Endodermal cell (in vitro differentiated cells): ENCODE results near the gene CCSER1. TPM values are rescaled to one million over a fixed set of nuclear protein-coding genes. Genes with fewer than 3 reads are reported as not detected.

Experiments used
- DNase-seq: peaks from one replicate; pipeline ENCODE4 v3.0.0-alpha.2; 2017
- H3K27ac ChIP-seq: 2 replicates; pipeline ENCODE4 v1.5.1; 2013; ENCODE audit warnings: mild to moderate bottlenecking, low read depth, low read length, moderate library complexity
- H3K27me3 ChIP-seq: 2 replicates; pipeline ENCODE4 v1.6.1; 2013; ENCODE audit warnings: mild to moderate bottlenecking, low read length, moderate library complexity; ENCODE audit not compliant: insufficient read depth, control insufficient read depth, poor library complexity, severe bottlenecking
- H3K36me3 ChIP-seq: 2 replicates; pipeline ENCODE4 v1.7.0; 2013; ENCODE audit warnings: mild to moderate bottlenecking, low read length, moderate library complexity; ENCODE audit not compliant: control insufficient read depth, insufficient read depth
- H3K4me1 ChIP-seq: one replicate; pipeline ENCODE4 v1.7.0; 2013; ENCODE audit warnings: low read length; ENCODE audit not compliant: control insufficient read depth, insufficient read depth
- H3K4me3 ChIP-seq: 2 replicates; pipeline ENCODE4 v1.5.1; 2013; ENCODE audit warnings: mild to moderate bottlenecking, low read length, moderate library complexity
- H3K9ac ChIP-seq: 2 replicates; pipeline ENCODE4 v1.6.1; 2013; ENCODE audit warnings: mild to moderate bottlenecking, low read length, moderate library complexity; ENCODE audit not compliant: poor library complexity, severe bottlenecking; ENCODE audit errors: extremely low read depth
- H3K9me3 ChIP-seq: 2 replicates; pipeline ENCODE4 v1.6.1; 2013; ENCODE audit warnings: mild to moderate bottlenecking, low read length, moderate library complexity; ENCODE audit not compliant: control insufficient read depth
- H3K27ac Mint-ChIP-seq: 2 replicates; pipeline ENCODE4 v1.8.0; 2020; ENCODE audit warnings: mixed read lengths
- H3K27me3 Mint-ChIP-seq: 2 replicates; pipeline ENCODE4 v1.8.0; 2021; ENCODE audit warnings: mild to moderate bottlenecking, mixed read lengths; ENCODE audit not compliant: insufficient read depth
- H3K36me3 Mint-ChIP-seq: 2 replicates; pipeline ENCODE4 v1.8.0; 2020; ENCODE audit warnings: low read depth, mixed read lengths
- H3K4me1 Mint-ChIP-seq: 2 replicates; pipeline ENCODE4 v1.8.0; 2020; ENCODE audit warnings: mixed read lengths
- H3K4me3 Mint-ChIP-seq: 2 replicates; pipeline ENCODE4 v1.8.0; 2020; ENCODE audit warnings: mild to moderate bottlenecking, moderate library complexity, mixed read lengths
- H3K9me3 Mint-ChIP-seq: 2 replicates; pipeline ENCODE4 v1.8.0; 2020; ENCODE audit warnings: mild to moderate bottlenecking, mixed read lengths
- CTCF ChIP-seq: fragments of 200-600 bp; sonication (generic); conservative IDR thresholded peaks from 2 replicates; pipeline ENCODE4 v1.5.0; 2021; ENCODE audit warnings: antibody characterized with exemption, mild to moderate bottlenecking
- WGBS, 2 experiments: methylation state at CpG; one replicate each; pipeline versions ENCODE4 v1.1.5 to v1.1.7; 2013; ENCODE audit warnings: missing lambda C conversion rate in 2 of 2, mixed read lengths in 1 of 2; ENCODE audit not compliant: insufficient coverage in 1 of 2, insufficient read length in 1 of 2; 5-methylcytosine and 5-hydroxymethylcytosine counted together
- total RNA-seq, 2 donors: library from RNA; stranded (reverse); fragmentation: NEBNext Ultra II Directional in 1 of 2; extraction: Animal tissue kit (Norgen Biotek cat#: 25700) in 1 of 2; gene quantifications; 2 replicates in 1 of 2; 3 replicates in 1 of 2; pipeline ENCODE4 v1.2.1, GENCODE V29; 2021

CCSER1 gene
- total RNA-seq, 2 donors from 2014 or later, result 1.1 to 2.2 TPM

DNA sequence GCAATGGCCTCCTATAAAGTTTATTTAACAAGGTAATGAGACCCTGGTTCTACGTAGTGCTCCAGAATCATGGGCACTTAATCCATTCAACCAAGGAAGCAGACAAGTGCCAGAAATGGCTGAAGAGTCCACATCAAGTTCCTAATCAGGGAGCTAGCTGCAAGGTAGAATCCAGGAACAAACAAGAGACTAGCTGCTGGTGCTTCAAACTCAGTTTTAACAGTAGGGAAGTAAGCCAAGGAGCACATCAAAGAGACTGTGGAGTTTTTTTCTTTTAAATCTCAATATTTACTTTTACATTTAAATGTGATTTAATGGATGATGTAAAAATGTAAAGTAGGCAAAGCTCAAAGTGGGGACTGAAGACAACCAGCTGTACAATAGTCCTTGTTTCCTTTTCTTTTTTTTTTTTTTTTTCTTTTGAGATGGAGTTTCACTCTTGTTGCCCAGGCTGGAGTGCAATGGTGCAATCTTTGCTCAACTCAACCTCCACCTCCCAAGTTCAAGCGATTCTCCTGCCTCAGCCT is 630.4 kb downstream of the CCSER1 start:
- Histone ChIP-seq H3K27ac (no peak overlapping the region), H3K36me3 (no peaks in the 10 kb centered on the region), H3K4me1 (no peaks in the 10 kb centered on the region), H3K9me3 (no peaks in the 10 kb centered on the region), H3K4me3 (no peak overlapping the region), H3K9ac (no peak overlapping the region), H3K27me3 (no peaks in the 10 kb centered on the region)
- Mint-ChIP-seq H3K36me3 (no peaks in the 10 kb centered on the region), H3K27ac (no peak overlapping the region), H3K4me1 (peaks cover 12% of the 10 kb centered on the region), H3K27me3 (no peaks in the 10 kb centered on the region), H3K4me3 (no peak overlapping the region), H3K9me3 (no peaks in the 10 kb centered on the region)
- 78 to 89% methylated on average over 2 of the region's 2 CpGs for WGBS, 2 experiments
- no peak for TF ChIP-seq CTCF
- no peak for DNase-seq

GRCh38 chr4:90760059-90760458 is 632.9 kb downstream of the CCSER1 start:
- H3K4me1 Mint-ChIP-seq, result no peaks in the 10 kb centered on the region
- no CpG with 5 or more reads among the region's 1 CpG for WGBS, 2 experiments
- Histone ChIP-seq H3K9ac (no peak overlapping the region), H3K9me3 (no peaks in the 10 kb centered on the region), H3K4me1 (no peaks in the 10 kb centered on the region), H3K27ac (no peak overlapping the region), H3K36me3 (no peaks in the 10 kb centered on the region), H3K4me3 (no peak overlapping the region), H3K27me3 (no peaks in the 10 kb centered on the region)
- H3K4me3 Mint-ChIP-seq, result no peak overlapping the region
- H3K36me3 Mint-ChIP-seq, result no peaks in the 10 kb centered on the region
- no peak for TF ChIP-seq CTCF
- DNase-seq, result no peak
- H3K9me3 Mint-ChIP-seq, result no peaks in the 10 kb centered on the region
- H3K27ac Mint-ChIP-seq, result no peak overlapping the region
- no peaks in the 10 kb centered on the region for H3K27me3 Mint-ChIP-seq

DNA sequence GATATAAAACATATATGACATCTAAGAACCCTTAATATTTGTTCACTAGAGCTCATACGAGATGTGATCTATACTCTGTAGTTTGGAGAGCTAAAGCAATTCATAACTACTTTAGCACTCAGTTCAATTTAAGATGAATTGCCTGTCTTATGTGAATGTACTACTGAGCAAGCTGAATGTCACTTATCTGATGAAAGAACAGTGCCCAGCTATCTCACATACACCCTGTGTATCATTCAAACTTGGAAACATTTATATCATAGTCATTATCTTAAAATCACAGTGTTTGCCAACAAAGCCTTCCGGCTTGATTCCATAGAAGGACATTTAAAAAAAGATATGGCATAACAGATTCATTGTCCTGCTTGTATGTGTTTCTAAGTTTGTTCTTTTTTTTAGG is 639.6 kb downstream of the CCSER1 start:
- no peaks in the 10 kb centered on the region for H3K27me3 Mint-ChIP-seq
- H3K27me3 ChIP-seq, result no peaks in the 10 kb centered on the region
- no peak overlapping the region for H3K9ac ChIP-seq
- H3K9me3 Mint-ChIP-seq, result no peaks in the 10 kb centered on the region
- WGBS, 2 experiments, result 93% methylated on average over 2 of the region's 2 CpGs; no CpG with 5 or more reads in 1 of the 2 experiments
- H3K4me1 Mint-ChIP-seq, result no peaks in the 10 kb centered on the region
- H3K36me3 ChIP-seq, result no peaks in the 10 kb centered on the region
- no peak overlapping the region for H3K27ac ChIP-seq
- no peak for TF ChIP-seq CTCF
- DNase-seq, result no peak
- H3K27ac Mint-ChIP-seq, result no peak overlapping the region
- no peak overlapping the region for H3K4me3 Mint-ChIP-seq
- H3K4me1 ChIP-seq, result no peaks in the 10 kb centered on the region
- no peaks in the 10 kb centered on the region for H3K9me3 ChIP-seq
- H3K4me3 ChIP-seq, result no peak overlapping the region
- no peaks in the 10 kb centered on the region for H3K36me3 Mint-ChIP-seq
